Gastroesophageal sphincter (tissue), 4 donors: ENCODE results near the gene TSPAN5. TPM values are rescaled to one million over a fixed set of nuclear protein-coding genes. Genes with fewer than 3 reads are reported as not detected.

Source experiments
- ATAC-seq: fragments of 150-250 bp; one replicate; pipeline ENCODE4 v1.9.1; 2016; ENCODE audit warnings: mild to moderate bottlenecking, moderate library complexity
- H3K27ac ChIP-seq, 4 donors: fragments of 200-600 bp; sonication (generic) in 3 of 4; 1 replicate in 3 of 4; 2 replicates in 1 of 4; pipeline ENCODE4 v1.5.1; 2016 to 2019
- H3K27me3 ChIP-seq: fragments of 200-600 bp; sonication (generic); one replicate; pipeline ENCODE4 v1.5.1; 2019
- H3K36me3 ChIP-seq, 2 donors: fragments of 200-600 bp; sonication (generic); one replicate each; pipeline ENCODE4 v1.5.1; 2019; ENCODE audit warnings: control low read depth in 1 of 2
- H3K4me1 ChIP-seq, 3 donors: fragments of 200-600 bp; sonication (generic); 1 replicate in 2 of 3; 2 replicates in 1 of 3; pipeline ENCODE4 v1.5.1; 2016 to 2019; ENCODE audit warnings: control low read depth in 2 of 3
- H3K4me3 ChIP-seq, 2 donors: fragments of 200-600 bp; sonication (generic); one replicate each; pipeline ENCODE4 v1.5.1; 2019; ENCODE audit warnings: mild to moderate bottlenecking in 1 of 2, moderate library complexity in 1 of 2
- H3K9me3 ChIP-seq, 3 donors: fragments of 200-600 bp; sonication (generic); one replicate each; pipeline ENCODE4 v1.5.1; 2017 to 2019; ENCODE audit warnings: control low read depth in 2 of 3
- EP300 ChIP-seq: sonication (generic); formaldehyde crosslinking; IDR thresholded peaks from one replicate; pipeline ENCODE4 v1.6.1; 2017; ENCODE audit warnings: antibody characterized with exemption, mild to moderate bottlenecking
- POLR2A ChIP-seq, 2 donors: fragments of 450-650 bp; IDR thresholded peaks; one replicate each; pipeline ENCODE4 v1.6.1; 2017; ENCODE audit warnings: antibody characterized with exemption in 2 of 2, mild to moderate bottlenecking in 2 of 2, moderate library complexity in 1 of 2
- POLR2AphosphoS5 ChIP-seq: sonication (generic); formaldehyde crosslinking; IDR thresholded peaks from one replicate; pipeline ENCODE4 v1.6.1; 2017; ENCODE audit warnings: antibody characterized with exemption
- WGBS, 2 donors: methylation state at CpG; one replicate each; pipeline ENCODE4 v1.1.5; 2018; ENCODE audit warnings: low coverage in 1 of 2; 5-methylcytosine and 5-hydroxymethylcytosine counted together
- total RNA-seq, 4 donors: library from RNA; depleted of rRNA; stranded (reverse); fragments of >200 nt; gene quantifications; one replicate each; pipeline ENCODE4 v1.1.0, GENCODE V29; 2016
- TF ChIP-seq, protein P1 (sequence below), 4 experiments: fragments of 200-600 bp in 2 of 4; fragments of 450-650 bp in 2 of 4; sonication (generic) in 1 of 4; IDR thresholded peaks; one replicate each; pipeline ENCODE4 v1.5.1; 2017 to 2019; ENCODE audit warnings: antibody characterized with exemption in 4 of 4, mild to moderate bottlenecking in 2 of 4, moderate library complexity in 2 of 4

TSPAN5 gene
- total RNA-seq, 4 donors from 2014 or later = 9.8 to 14.0 (median 12.2) TPM

DNA sequence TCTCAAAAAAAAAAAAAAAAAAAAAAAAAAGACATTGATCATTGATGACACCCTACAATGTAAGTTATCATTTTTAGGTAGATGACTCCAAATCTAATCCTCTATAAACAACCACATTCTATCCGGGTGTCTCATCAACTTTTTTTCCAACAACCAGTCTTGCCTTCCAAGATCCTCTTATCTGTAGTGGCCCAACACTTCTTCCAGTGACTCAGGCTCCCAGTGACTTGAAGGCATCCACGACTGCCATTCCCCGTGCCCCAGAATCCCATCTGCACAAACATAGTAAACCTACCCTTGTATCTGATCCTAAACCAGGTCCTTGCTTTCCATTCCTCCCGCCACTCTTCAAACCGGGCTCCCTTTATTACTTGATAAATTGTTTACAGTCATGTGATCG is 15.6 kb upstream of the TSPAN5 start:
- TF ChIP-seq POLR2A (IDR thresholded peaks at IDR 0.05) = no peak
- TF ChIP-seq, protein P1, sequence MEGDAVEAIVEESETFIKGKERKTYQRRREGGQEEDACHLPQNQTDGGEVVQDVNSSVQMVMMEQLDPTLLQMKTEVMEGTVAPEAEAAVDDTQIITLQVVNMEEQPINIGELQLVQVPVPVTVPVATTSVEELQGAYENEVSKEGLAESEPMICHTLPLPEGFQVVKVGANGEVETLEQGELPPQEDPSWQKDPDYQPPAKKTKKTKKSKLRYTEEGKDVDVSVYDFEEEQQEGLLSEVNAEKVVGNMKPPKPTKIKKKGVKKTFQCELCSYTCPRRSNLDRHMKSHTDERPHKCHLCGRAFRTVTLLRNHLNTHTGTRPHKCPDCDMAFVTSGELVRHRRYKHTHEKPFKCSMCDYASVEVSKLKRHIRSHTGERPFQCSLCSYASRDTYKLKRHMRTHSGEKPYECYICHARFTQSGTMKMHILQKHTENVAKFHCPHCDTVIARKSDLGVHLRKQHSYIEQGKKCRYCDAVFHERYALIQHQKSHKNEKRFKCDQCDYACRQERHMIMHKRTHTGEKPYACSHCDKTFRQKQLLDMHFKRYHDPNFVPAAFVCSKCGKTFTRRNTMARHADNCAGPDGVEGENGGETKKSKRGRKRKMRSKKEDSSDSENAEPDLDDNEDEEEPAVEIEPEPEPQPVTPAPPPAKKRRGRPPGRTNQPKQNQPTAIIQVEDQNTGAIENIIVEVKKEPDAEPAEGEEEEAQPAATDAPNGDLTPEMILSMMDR (IDR thresholded peaks at IDR 0.05) = no peak
- TF ChIP-seq EP300 = no peak
- no peak for TF ChIP-seq POLR2AphosphoS5
- no peak overlapping the region for H3K4me3 ChIP-seq
- H3K27ac ChIP-seq = no peak overlapping the region
- 80 to 87% methylated on average over 6 of the region's 6 CpGs for WGBS, 2 donors
- no peaks in the 10 kb centered on the region for H3K27me3 ChIP-seq
- ATAC-seq = no peak
- no peaks in the 10 kb centered on the region for H3K36me3 ChIP-seq
- H3K4me1 ChIP-seq = no peaks in the 10 kb centered on the region
- H3K9me3 ChIP-seq = no peaks in the 10 kb centered on the region

GRCh38 chr4:98673288-98673644 is 14.9 kb upstream of the TSPAN5 start:
- no peaks in the 10 kb centered on the region for H3K36me3 ChIP-seq
- no peaks in the 10 kb centered on the region for H3K27me3 ChIP-seq
- H3K4me1 ChIP-seq = no peaks in the 10 kb centered on the region
- H3K9me3 ChIP-seq = no peaks in the 10 kb centered on the region
- H3K27ac ChIP-seq = no peak overlapping the region
- TF ChIP-seq POLR2AphosphoS5 = no peak
- TF ChIP-seq, protein P1 (IDR thresholded peaks at IDR 0.05) = no peak
- no peak for TF ChIP-seq EP300
- TF ChIP-seq POLR2A (IDR thresholded peaks at IDR 0.05) = no peak
- 76% methylated on average over 4 of the region's 4 CpGs; no CpG with 5 or more reads in 1 of the 2 donors for WGBS, 2 donors
- H3K4me3 ChIP-seq = no peak overlapping the region
- ATAC-seq = no peak

DNA sequence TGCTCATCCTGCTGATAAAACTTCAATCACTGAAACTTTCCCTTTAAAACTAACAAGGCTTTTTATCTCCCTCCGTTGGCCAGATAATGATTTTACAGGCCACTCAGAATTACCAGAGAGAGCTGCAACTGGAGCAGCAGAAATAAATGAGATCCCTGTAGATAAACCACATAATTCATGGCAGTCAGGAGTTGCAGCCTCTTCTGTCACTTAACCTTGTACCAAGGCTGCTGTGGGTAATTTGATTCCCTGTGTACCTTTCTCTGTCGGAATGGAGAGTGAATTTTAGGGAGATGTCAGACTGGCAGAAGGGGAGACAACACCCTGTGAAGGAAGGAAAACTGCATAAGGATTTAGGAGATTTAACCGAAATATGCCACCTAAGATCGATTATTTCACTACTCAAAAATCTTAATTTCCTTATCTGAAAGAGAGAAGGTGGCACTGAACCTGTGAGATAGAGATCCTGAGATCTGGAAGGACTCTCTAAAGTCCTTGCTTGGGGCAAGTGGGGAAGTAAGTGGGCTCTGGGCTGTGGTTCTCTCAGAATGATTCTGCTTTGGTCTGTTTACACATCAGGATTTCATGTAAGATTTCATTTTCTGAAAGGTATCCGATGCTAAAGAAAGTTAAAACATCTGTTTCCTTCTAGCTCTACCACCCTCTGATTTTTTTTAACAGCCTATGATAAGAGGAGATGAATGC is 14.3 kb upstream of the TSPAN5 start:
- H3K4me1 ChIP-seq = no peaks in the 10 kb centered on the region
- no peaks in the 10 kb centered on the region for H3K9me3 ChIP-seq
- H3K27ac ChIP-seq = no peak overlapping the region
- 36 to 41% methylated on average over 4 to 5 of the region's 5 CpGs for WGBS, 2 donors
- no peak overlapping the region for H3K4me3 ChIP-seq
- TF ChIP-seq POLR2AphosphoS5 = no peak
- TF ChIP-seq EP300 = no peak
- no peak for TF ChIP-seq POLR2A (IDR thresholded peaks at IDR 0.05)
- TF ChIP-seq, protein P1 (IDR thresholded peaks at IDR 0.05) = no peak
- no peaks in the 10 kb centered on the region for H3K36me3 ChIP-seq
- ATAC-seq = no peak
- no peaks in the 10 kb centered on the region for H3K27me3 ChIP-seq

DNA sequence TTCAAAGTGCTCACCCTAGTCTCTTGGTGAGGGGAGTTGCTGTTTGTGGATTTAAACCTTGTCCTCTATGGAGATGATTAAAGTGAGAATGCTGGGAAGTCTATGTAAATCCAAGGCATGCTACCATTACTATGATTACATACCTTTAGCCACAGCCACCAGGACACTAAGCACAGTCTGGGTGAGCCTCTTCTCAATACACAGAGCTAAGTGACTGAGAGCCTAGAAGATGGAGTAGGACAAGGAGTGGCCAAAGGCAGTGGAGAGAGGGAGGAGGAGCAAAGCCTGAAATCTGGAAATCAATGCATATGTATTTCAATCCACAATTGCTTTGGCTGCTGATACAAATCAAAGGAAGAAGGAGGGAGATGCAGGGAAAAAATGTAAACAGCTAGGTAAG is 12.7 kb upstream of the TSPAN5 start:
- no peaks in the 10 kb centered on the region for H3K9me3 ChIP-seq
- H3K4me3 ChIP-seq = no peak overlapping the region
- H3K27ac ChIP-seq = no peak overlapping the region
- H3K27me3 ChIP-seq = no peaks in the 10 kb centered on the region
- no peak for TF ChIP-seq POLR2AphosphoS5
- TF ChIP-seq POLR2A (IDR thresholded peaks at IDR 0.05) = no peak
- TF ChIP-seq, protein P1 (IDR thresholded peaks at IDR 0.05) = no peak
- TF ChIP-seq EP300 = no peak
- no peaks in the 10 kb centered on the region for H3K36me3 ChIP-seq
- no peak for ATAC-seq
- H3K4me1 ChIP-seq = no peaks in the 10 kb centered on the region

- H3K4me3 ChIP-seq = no peak overlapping the region
- no peaks in the 10 kb centered on the region for H3K4me1 ChIP-seq
- TF ChIP-seq POLR2AphosphoS5 (no peak), EP300 (no peak), POLR2A (IDR thresholded peaks at IDR 0.05) (no peak)
- TF ChIP-seq, protein P1 (IDR thresholded peaks at IDR 0.05) = no peak
- H3K9me3 ChIP-seq = no peaks in the 10 kb centered on the region
- H3K27ac ChIP-seq = no peak overlapping the region
- WGBS, 2 donors = 82 to 96% methylated on average over 3 to 4 of the region's 5 CpGs
- no peaks in the 10 kb centered on the region for H3K36me3 ChIP-seq
- no peak for ATAC-seq
- no peaks in the 10 kb centered on the region for H3K27me3 ChIP-seq
Measured at GRCh38 chr4:98670186-98670585, 11.8 kb upstream of the TSPAN5 start.
